ENCODE data around the gene GPATCH2L.

DNA sequence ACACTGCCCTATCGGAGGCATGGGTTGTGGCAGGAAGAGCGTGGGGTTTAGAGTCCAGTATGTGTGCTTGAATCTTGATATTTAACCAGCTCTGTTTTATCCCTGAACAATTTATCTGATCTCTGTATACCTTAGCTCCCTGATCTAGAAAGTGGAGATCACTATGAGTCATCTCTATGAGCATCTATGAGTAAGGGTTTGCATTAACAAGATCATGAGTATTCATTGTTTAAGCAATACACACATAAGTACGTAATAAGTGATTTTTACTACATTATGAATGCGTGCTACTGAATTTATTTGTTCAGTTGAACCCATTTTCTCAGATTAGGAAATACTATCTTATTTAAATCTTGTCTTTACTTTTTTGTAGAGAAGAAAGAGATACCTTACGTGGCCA, 49.4 kb downstream of the GPATCH2L start:
- TF ChIP-seq POLR2A (IDR thresholded peaks at IDR 0.05), result no peak
- TF ChIP-seq EP300 (IDR thresholded peaks at IDR 0.05), result no peak
- TF ChIP-seq, protein P1, sequence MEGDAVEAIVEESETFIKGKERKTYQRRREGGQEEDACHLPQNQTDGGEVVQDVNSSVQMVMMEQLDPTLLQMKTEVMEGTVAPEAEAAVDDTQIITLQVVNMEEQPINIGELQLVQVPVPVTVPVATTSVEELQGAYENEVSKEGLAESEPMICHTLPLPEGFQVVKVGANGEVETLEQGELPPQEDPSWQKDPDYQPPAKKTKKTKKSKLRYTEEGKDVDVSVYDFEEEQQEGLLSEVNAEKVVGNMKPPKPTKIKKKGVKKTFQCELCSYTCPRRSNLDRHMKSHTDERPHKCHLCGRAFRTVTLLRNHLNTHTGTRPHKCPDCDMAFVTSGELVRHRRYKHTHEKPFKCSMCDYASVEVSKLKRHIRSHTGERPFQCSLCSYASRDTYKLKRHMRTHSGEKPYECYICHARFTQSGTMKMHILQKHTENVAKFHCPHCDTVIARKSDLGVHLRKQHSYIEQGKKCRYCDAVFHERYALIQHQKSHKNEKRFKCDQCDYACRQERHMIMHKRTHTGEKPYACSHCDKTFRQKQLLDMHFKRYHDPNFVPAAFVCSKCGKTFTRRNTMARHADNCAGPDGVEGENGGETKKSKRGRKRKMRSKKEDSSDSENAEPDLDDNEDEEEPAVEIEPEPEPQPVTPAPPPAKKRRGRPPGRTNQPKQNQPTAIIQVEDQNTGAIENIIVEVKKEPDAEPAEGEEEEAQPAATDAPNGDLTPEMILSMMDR (IDR thresholded peaks at IDR 0.05), result no peak
- no peak for TF ChIP-seq POLR2AphosphoS5 (IDR thresholded peaks at IDR 0.05)
